Measurements from ENCODE around the gene ATG4C. TPM values are rescaled to one million over a fixed set of nuclear protein-coding genes. Genes with fewer than 3 reads are reported as not detected.

The ATG4C gene
- total RNA-seq, 1 experiment from 2014 or later: 13.1 TPM

DNA sequence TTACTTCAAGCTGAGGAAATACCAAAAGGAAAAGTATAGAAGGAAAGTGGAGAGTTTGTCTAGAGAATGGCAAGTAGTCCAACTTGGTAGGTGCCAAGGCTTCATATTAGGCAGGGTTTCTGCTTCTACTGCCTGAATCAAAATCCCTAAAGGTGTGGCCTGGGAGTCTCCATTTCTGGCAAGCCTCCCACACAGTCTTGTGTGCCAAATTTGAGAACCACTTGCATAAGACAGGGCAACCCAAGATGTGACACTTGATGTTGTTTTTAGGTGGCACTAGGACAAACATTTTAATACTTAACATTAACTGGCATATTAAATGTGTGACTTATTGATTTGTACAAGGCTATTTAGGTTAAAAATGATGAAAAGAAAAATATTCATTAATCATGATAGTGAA, 60.1 kb downstream of the ATG4C start:
- Histone ChIP-seq H4K5ac (ENCODE audit: insufficient read length, low read depth, low read length) (no peak overlapping the region), H2BK5ac (ENCODE audit: insufficient read length, low read length) (no peak overlapping the region), H4K91ac (ENCODE audit: insufficient read length, low read depth, low read length) (no peak overlapping the region), H4K8ac (replicated peaks; ENCODE audit: insufficient read length, low read depth, low read length) (no peak overlapping the region), H3K4ac (ENCODE audit: low read depth, low read length) (no peak overlapping the region), H3K56ac (ENCODE audit: insufficient read length, low read depth, low read length) (no peak overlapping the region), H3K23ac (ENCODE audit: insufficient read length, low read depth, low read length) (no peak overlapping the region), H3K4me1 (ENCODE audit: insufficient read depth, low read length) (no peaks in the 10 kb centered on the region), H2BK15ac (ENCODE audit: low read depth, low read length) (no peak overlapping the region), H2AFZ (ENCODE audit: low read length) (no peak overlapping the region), H3K23me2 (ENCODE audit: insufficient read length, low read depth, low read length, poor library complexity, severe bottlenecking) (no peaks in the 10 kb centered on the region), H2BK120ac (ENCODE audit: low read depth, low read length, poor library complexity, severe bottlenecking) (no peak overlapping the region), H2AK5ac (ENCODE audit: insufficient read length, low read length) (no peak overlapping the region), H3K27ac (ENCODE audit: insufficient read length, low read depth, low read length) (no peak overlapping the region), H3K27me3 (ENCODE audit: insufficient read depth, low read length) (no peaks in the 10 kb centered on the region), H3K79me1 (ENCODE audit: insufficient read depth, low read depth, low read length, poor library complexity, severe bottlenecking) (no peaks in the 10 kb centered on the region), H3T11ph (ENCODE audit: low read length) (no peak overlapping the region), H3K9me3 (ENCODE audit: control insufficient read depth, low read depth, low read length) (no peaks in the 10 kb centered on the region), H3K14ac (ENCODE audit: insufficient read depth, low read length) (no peak overlapping the region), H3K79me2 (ENCODE audit: insufficient read depth, low read length) (no peaks in the 10 kb centered on the region), H3K4me2 (ENCODE audit: insufficient read depth, insufficient read length, low read length) (no peak overlapping the region), H3K18ac (ENCODE audit: insufficient read length, low read depth, low read length) (no peak overlapping the region), H2BK12ac (ENCODE audit: insufficient read length, low read depth, low read length) (no peak overlapping the region), H3K9ac (ENCODE audit: extremely low read depth, insufficient read length, low read length) (no peak overlapping the region), H2BK20ac (ENCODE audit: low read depth, low read length, poor library complexity, severe bottlenecking) (no peak overlapping the region), H4K20me1 (ENCODE audit: control insufficient read depth, insufficient read depth, insufficient read length) (no peaks in the 10 kb centered on the region)
- Mint-ChIP-seq H3K36me3 (ENCODE audit: insufficient read depth in 1 of 3, low read depth in 3 of 3) (no peaks in the 10 kb centered on the region), H3K27ac (peak overlapping the region in 1 of 3 experiments; percentile 64; a peak in 2 of 7 replicates), H3K4me3 (no peak overlapping the region), H3K4me1 (peaks cover 7% of the 10 kb centered on the region in 2 experiments), H3K27me3 (ENCODE audit: low read depth) (no peaks in the 10 kb centered on the region), H3K9me3 (no peaks in the 10 kb centered on the region)
- TF ChIP-seq CTCF (conservative IDR thresholded peaks at IDR 0.05): no peak
- DNase-seq: no peak

Data from H9 (cell line).